Left hindlimb (tissue), 1 donor: Measurements from ENCODE around the gene RALGAPA1.
"Not testable (repeated sequence)": the region's sequence is repeated elsewhere in the genome, so short reads cannot be mapped to it uniquely, and the experiment has no call there.

Experiments
- DNase-seq: peaks from one replicate; pipeline ENCODE4 v3.0.0-alpha.2; 2018

RALGAPA1 gene

GRCh38 chr14:35696575-35696974 lies 112.5 kb downstream of the RALGAPA1 start:
- no peak for DNase-seq

DNA sequence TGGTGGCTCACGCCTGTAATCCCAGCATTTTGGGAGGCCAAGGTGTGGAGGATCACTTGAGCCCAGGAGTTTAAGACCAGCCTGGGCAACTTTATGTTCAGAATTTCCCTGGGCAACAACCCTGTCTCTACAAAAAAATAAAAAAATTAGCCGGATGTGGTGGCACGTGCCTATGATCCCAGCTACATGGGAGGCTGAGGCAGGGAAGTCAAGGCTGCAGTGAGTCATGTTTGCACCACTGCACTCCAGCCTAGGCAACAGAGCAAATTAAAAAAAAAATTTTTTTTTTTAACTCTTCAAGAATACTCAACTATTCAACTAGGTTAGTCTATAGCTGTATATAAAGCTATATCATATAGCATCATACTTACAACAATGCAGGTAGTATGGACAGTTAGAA lies 113.0 kb downstream of the RALGAPA1 start:
- no peak for DNase-seq

GRCh38 chr14:35695647-35696046 lies 113.4 kb downstream of the RALGAPA1 start:
- no peak for DNase-seq

DNA sequence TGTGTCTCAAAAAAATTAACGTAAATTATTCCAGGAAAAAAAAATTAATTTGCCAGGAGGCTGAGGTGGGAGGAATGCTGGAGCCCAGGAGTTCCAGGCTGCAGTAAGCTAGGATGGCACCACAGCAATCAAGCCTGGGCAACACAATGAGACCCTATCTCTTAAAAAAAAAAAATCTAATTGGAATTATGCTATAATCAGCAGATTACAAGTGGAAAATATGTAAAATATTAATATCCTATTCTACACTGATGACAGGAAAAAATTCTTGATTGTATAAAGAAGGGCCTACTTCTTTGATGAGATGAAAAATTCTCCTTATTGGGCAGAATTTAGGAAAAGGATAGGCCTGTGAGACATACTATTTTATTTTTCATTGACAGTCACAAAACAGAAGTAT lies 114.0 kb downstream of the RALGAPA1 start:
- DNase-seq: no peak

DNA sequence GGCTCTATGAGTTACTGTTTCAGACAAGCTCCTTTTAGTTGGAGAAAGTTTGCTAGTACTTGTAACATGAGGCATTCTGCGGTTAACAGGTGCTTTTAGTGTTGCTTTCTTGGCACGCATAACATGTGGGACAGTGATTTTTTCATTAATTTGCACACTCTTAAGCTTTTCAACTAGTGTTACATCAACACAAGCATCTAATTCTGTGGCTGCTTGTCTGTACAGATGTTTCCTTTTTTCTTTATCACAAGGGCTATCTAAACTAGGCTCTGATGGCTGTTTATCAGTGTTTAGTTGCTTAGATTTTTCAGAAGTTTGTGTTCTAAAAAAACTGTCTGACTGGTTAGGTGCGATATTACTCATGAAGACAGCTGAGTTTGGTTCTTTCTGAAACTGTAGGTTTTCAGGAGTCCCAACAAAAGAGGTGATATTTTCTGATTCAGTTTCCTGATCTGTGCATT lies 120.1 kb downstream of the RALGAPA1 start:
- no peak for DNase-seq

DNA sequence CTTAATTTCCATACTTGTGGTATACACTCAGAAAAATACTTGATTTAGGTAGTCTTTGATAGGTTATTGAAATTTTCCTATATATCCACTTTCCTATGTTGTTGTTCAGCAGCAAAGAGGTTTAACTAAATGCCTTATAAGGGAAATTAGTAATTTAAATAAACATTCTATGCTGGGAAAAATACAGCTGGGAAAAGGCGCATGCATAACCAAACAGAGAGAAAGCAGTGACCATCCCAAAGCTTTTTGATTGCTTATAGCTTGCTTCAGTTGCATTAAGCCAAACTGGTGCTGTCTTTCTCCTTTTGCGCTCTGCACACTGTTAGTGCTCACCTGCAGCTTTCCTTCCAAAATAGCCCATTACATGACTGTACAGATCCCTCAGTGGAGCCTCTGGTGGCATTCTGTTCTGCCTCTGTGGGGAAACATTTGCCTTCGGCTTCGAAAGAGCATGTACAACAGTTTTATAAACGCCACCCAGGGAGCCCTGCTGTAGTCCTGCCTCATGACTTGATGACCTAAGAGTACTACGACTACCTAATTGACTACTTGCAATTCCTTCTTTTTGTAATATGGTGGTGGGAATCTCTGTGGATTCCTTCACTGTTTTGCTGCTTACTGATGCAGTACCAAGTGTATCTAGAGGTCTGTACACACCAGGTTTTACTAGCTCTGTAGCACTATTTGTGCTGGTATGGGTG lies 120.8 kb downstream of the RALGAPA1 start:
- no peak for DNase-seq

DNA sequence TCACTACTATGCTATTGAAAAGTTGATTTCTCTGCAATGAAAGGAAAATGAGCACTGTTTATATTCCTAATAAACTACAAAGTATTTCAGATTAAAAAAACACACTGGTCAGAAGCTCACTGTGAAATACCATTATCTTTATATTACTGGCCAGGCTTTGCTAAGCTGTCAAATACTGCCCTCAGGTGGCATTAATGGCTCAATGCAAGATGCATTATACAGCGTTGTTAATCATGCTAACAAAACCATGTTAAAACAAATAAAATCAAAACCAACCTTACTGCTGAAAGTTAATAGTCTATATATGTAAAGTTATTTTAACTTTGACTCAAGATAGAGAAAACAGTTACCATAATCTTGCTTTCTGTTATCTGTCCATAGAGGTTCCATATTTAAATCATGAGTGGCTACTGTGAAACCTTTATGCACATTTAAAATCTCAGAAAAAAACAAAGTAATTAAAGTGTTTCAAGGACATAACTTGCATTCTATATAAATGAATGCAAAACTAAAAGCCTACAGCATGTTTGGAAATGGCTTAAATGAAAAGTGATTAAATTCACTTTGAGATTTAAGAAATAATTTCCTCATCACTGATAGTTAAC lies 121.7 kb downstream of the RALGAPA1 start:
- no peak for DNase-seq

GRCh38 chr14:35683688-35684087 lies 125.4 kb downstream of the RALGAPA1 start:
- not testable (repeated sequence) for DNase-seq

- no peak for DNase-seq
Observed at GRCh38 chr14:35682802-35683201, 126.3 kb downstream of the RALGAPA1 start.

DNA sequence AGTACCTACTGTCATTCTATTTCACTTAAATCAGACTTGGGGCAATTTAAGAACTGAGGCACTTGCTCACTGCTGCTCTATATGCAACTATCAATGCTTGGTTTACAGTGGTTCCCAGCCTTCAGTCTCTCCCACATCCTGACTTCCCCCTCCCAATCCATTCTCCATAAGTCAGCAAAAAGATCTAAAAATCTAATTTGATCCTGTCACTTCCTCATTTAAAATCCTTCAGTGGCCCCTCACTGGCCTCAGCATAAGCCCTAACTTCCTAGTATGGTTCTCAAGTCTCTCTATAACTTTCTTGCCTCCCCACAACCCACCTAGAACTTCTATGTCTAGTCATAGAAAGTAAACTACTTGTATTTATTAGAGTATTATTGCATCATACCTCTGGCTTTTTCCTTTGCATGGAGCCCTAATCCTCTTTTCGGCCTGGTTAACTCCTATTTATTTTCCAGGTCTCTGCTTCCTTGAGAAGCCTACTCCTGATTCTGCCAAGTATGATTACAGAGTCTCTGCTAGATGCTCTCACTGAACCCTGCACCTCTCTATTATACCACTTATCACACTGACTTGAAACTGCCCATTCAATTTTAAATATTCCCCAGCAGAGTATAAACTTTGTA lies 130.6 kb downstream of the RALGAPA1 start:
- no peak for DNase-seq

DNA sequence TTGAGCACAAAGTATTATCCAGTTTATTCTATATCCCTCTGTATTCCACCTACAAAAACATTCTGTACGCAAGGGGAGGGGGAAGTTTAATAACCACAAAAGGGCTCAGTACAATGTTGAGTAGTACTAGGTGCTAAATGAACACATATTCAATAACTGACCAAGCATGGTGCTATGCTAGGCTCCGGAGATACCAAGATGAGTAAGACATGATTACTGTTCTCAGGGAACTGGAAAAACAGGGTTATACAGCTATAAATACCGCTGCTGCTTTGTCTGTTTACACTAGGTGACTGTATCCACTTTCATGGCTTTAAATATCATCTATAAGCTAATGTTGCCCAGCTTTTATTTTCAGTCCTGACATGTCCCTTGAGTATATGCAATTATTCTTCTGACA lies 139.3 kb downstream of the RALGAPA1 start:
- DNase-seq: no peak

DNA sequence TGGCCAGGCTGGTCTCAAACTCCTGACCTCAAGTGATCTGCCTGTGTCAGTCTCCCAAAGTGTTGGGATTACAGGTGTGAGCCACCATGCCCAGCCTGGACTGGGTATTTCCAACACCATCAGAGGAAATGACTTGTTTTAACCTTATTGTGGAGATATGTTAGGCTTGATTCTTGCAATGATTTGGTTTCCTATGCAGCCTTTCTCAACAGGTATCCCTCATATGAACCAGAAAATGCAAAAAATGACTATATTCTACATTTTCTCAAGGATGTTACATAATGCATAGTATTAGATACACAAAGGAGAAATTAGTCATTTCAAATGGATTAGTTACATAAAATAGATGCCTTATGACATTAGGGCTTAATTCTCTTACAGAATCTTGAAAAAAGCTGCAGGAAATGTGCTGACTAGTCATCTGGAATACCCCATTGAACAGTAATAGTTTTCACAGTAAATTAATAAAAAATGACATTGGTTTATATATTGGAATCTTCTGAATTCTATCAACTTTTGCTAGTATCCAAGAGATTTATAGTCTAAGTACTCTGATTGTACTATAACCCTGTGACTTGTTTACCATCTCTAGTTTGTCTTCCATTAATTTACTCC lies 142.6 kb downstream of the RALGAPA1 start:
- DNase-seq: no peak

GRCh38 chr14:35661875-35662274 lies 147.2 kb downstream of the RALGAPA1 start:
- DNase-seq: no peak

DNA sequence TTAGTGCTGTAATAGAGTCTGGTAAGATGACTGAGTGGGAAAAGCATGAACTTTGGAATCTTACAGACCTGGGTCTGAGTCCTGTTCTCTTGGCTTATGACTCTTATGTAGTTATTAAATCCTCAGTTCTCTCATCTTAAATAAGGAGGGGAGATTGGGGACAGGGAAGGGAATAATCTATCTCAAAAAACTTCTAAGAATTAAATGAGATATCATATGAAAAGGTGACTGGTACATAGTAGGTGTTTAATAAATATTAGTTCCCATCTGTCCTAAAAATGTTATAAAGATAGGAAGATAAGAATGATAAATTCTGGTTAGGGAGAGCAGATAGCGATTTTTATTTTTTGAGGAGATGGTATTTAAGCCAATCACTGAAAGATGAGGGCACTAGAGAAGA lies 156.1 kb downstream of the RALGAPA1 start:
- DNase-seq: no peak

- no peak for DNase-seq
Observed at GRCh38 chr14:35643513-35643912, 165.6 kb downstream of the RALGAPA1 start.

DNA sequence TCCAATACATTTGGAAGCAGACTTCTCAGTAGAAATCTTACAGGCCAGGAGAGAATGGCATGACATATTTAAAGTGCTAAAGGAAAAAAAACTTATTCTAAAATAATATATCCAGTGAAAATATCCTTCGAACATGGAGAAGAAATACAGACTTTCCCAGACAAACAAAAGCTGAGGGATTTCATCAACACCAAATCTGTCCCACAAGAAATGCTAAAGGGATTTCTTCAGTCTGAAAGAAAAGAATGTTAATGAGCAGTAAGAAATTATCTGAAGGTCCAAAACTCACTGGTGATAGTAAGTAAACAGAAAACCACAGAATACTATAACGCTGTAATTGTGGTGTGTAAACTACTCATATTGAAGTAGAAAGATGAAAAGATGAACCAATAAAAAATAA lies 171.2 kb downstream of the RALGAPA1 start:
- no peak for DNase-seq

DNA sequence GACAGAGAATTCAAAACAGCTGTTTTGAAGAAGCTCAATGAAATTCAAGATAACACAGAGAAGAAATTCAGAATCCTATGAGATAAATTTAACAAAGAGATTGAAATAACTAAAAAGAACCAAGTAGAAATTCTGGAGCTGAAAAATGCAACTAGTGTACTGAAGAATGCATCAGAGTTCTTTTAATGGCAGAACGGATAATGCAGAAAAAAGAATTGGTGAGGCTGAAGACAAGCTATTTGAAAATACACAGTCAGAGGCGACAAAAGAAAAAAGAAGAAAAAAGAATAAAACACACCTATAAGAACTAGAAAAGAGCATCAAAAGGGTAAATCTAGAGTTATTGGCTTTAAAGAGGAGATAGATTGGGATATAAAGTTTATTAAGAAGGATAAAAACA lies 171.8 kb downstream of the RALGAPA1 start:
- DNase-seq: no peak

GRCh38 chr14:35632676-35633075 lies 176.4 kb downstream of the RALGAPA1 start:
- no peak for DNase-seq

DNA sequence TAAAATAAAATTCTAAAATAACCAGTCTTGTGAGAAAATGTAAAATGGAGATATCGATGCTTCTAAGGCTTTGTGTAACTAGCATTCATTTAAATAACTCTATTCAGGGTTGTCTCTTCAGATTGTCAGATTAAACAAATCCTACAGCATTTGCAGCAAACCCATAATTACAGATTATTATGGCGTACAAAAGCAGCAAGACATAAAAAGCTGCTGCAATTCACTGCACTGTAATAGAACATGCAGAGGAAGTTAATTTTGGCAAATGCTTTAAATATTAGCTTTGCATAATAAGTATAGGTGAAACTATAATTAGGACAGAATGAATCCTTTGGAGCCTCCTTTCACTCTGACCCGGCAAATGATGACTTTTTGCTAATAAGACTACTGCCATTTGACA lies 176.8 kb downstream of the RALGAPA1 start:
- DNase-seq: no peak

- no peak for DNase-seq
Observed at GRCh38 chr14:35631071-35631805, 177.9 kb downstream of the RALGAPA1 start.

GRCh38 chr14:35628989-35629388 lies 180.1 kb downstream of the RALGAPA1 start:
- DNase-seq: no peak

DNA sequence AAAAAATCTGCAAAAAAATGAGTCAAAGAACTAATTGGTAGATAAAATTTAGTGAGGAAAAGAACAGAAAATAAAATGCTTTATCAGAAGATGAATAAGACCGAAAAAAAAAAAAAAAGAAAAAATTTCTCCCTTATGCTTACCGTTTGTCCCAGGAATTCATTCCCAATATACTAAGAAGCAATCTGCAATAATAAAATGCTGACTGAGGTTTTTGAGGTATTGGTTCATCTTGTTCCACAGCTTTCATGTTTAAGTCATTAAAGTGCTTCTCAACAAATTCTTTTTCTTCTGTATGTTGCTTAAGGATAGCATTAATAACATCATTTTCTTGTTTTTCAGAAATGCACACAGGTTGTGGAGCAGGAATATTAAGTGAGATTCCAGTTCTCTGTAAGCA lies 182.1 kb downstream of the RALGAPA1 start:
- DNase-seq: not testable (repeated sequence)

- DNase-seq: not testable (repeated sequence)
Observed at GRCh38 chr14:35621996-35622395, 187.1 kb downstream of the RALGAPA1 start.
